ENCODE measurements around the gene RNF44. TPM values are rescaled to one million over a fixed set of nuclear protein-coding genes. Genes with fewer than 3 reads are reported as not detected.

RNF44 gene
- polyA plus RNA-seq, 4 donors = 13.5 to 56.9 (median 20.8) TPM

DNA sequence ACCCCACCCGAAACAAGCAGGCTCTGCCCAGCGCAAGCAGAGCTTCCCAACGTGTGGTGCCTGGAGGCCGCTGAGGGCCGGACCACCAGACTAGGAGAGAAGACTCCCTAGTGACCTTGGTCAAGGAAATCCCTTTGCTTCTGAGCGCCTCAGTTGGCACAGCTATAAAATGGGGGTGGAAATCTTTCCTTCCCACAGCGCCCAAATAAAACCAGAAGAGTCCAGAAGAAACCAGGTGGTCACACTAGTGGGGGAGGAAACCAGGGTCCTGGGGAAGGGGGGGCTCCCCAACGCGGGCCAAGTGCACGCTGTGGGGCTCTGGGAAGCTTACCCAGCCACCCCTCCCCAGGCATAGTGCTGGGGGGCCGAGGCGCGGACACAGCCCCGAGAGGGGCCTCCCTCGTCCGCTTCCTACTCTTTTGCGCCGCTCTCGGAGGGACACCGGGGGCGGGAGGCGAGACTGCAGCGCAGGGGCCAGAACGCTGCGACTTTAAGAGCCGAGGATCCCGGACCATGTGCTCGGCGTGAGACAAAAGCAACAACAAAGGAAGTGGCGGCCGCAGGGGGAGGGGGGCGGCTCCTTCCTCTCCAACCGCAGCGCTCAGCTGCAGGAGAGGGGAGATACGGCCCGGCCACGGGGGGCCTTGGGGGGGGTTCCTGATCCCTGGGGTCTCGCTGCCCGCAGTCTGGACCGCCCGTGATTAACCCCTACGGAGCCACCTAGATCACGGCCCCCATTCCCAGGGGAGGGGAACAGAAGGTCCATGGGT is 885 bp downstream of the RNF44 start:
- peak overlapping the region; percentile 38 to 84 (median 73) for H3K4me3 ChIP-seq (ENCODE audit: low read depth in 1 of 3, low read length in 3 of 3)
- no peak for FAIRE-seq
- H3K9me3 ChIP-seq (ENCODE audit: control insufficient read depth in 2 of 2, insufficient read depth in 1 of 2, low read depth in 1 of 2, low read length in 1 of 2) = no peaks in the 10 kb centered on the region
- DNase-seq = peak; percentile 80 to 86
- H3K36me3 ChIP-seq (ENCODE audit: control insufficient read depth in 3 of 3, insufficient read depth in 2 of 3, low read depth in 1 of 3, low read length in 3 of 3) = peaks cover 7 to 42% (median 8%) of the 10 kb centered on the region in 3 donors
- H3K27me3 ChIP-seq (ENCODE audit: control insufficient read depth in 3 of 3, insufficient read depth in 3 of 3, low read length in 3 of 3) = no peaks in the 10 kb centered on the region
- 0 to 1% (median 0%) methylated on average over 37 to 43 of the region's 43 CpGs for WGBS, 3 donors
- H3K4me1 ChIP-seq (ENCODE audit: control insufficient read depth in 3 of 3, insufficient read depth in 2 of 3, low read depth in 1 of 3, low read length in 2 of 3) = peaks cover 7 to 39% (median 15%) of the 10 kb centered on the region in 3 donors
- peak overlapping the region; percentile 86 to 95 (median 93) for H3K27ac ChIP-seq (ENCODE audit: low read depth in 1 of 3, low read length in 2 of 3)

- no peak for FAIRE-seq
- Histone ChIP-seq H3K4me3 (ENCODE audit: low read depth in 1 of 3, low read length in 3 of 3) (peak overlapping the region; percentile 38 to 84 (median 73)), H3K27ac (ENCODE audit: low read depth in 1 of 3, low read length in 2 of 3) (peak overlapping the region; percentile 86 to 95 (median 93)), H3K27me3 (ENCODE audit: control insufficient read depth in 3 of 3, insufficient read depth in 3 of 3, low read length in 3 of 3) (no peaks in the 10 kb centered on the region), H3K4me1 (ENCODE audit: control insufficient read depth in 3 of 3, insufficient read depth in 2 of 3, low read depth in 1 of 3, low read length in 2 of 3) (peaks cover 7 to 35% (median 15%) of the 10 kb centered on the region in 3 donors), H3K36me3 (ENCODE audit: control insufficient read depth in 3 of 3, insufficient read depth in 2 of 3, low read depth in 1 of 3, low read length in 3 of 3) (peaks cover 10 to 48% (median 13%) of the 10 kb centered on the region in 3 donors), H3K9me3 (ENCODE audit: control insufficient read depth in 2 of 2, insufficient read depth in 1 of 2, low read depth in 1 of 2, low read length in 1 of 2) (no peaks in the 10 kb centered on the region)
- 0 to 3% (median 0%) methylated on average over 9 of the region's 9 CpGs for WGBS, 3 donors
- DNase-seq = peak in 1 of 2 donors; percentile 56
Observed at GRCh38 chr5:176535664-176536131, 1.5 kb downstream of the RNF44 start.

GRCh38 chr5:176535101-176535663 is 2.0 kb downstream of the RNF44 start:
- FAIRE-seq (no peak), DNase-seq (peak; percentile 62 to 83)
- H3K36me3 ChIP-seq (ENCODE audit: control insufficient read depth in 3 of 3, insufficient read depth in 2 of 3, low read depth in 1 of 3, low read length in 3 of 3) = peaks cover 14 to 52% (median 15%) of the 10 kb centered on the region in 3 donors
- H3K9me3 ChIP-seq (ENCODE audit: control insufficient read depth in 2 of 2, insufficient read depth in 1 of 2, low read depth in 1 of 2, low read length in 1 of 2) = no peaks in the 10 kb centered on the region
- H3K27ac ChIP-seq (ENCODE audit: low read depth in 1 of 3, low read length in 2 of 3) = peak overlapping the region; percentile 86 to 95 (median 93)
- no peaks in the 10 kb centered on the region for H3K27me3 ChIP-seq (ENCODE audit: control insufficient read depth in 3 of 3, insufficient read depth in 3 of 3, low read length in 3 of 3)
- 8 to 27% (median 11%) methylated on average over 11 of the region's 11 CpGs for WGBS, 3 donors
- peaks cover 7 to 35% (median 15%) of the 10 kb centered on the region in 3 donors for H3K4me1 ChIP-seq (ENCODE audit: control insufficient read depth in 3 of 3, insufficient read depth in 2 of 3, low read depth in 1 of 3, low read length in 2 of 3)
- peak overlapping the region; percentile 38 to 84 (median 73) for H3K4me3 ChIP-seq (ENCODE audit: low read depth in 1 of 3, low read length in 3 of 3)

DNA sequence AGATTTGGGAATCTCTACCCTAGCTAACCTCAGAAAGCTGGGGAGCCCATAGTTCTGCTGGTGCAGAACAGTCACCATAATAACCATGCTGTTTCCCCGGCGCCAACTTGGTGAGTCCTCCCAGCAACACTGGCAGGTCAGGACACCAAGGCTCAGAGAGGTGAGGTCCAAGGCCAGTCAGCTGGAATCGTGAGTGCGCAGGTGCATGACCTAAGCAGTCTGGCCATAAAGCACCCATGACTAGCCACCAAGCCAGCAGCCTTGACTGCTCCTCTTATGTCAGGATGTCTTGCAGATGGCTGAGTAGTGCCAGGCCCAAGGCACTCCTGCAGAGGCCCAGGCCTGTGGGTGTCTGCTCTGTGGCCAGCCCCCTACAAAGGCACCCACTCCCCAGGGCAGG is 2.6 kb downstream of the RNF44 start:
- 11 to 45% (median 12%) methylated on average over 4 of the region's 4 CpGs for WGBS, 3 donors
- Histone ChIP-seq H3K4me1 (ENCODE audit: control insufficient read depth in 3 of 3, insufficient read depth in 2 of 3, low read depth in 1 of 3, low read length in 2 of 3) (peaks cover 7 to 35% (median 15%) of the 10 kb centered on the region in 3 donors), H3K27ac (ENCODE audit: low read depth in 1 of 3, low read length in 2 of 3) (peak overlapping the region; percentile 86 to 95 (median 93)), H3K27me3 (ENCODE audit: control insufficient read depth in 3 of 3, insufficient read depth in 3 of 3, low read length in 3 of 3) (no peaks in the 10 kb centered on the region), H3K9me3 (ENCODE audit: control insufficient read depth in 2 of 2, insufficient read depth in 1 of 2, low read depth in 1 of 2, low read length in 1 of 2) (no peaks in the 10 kb centered on the region), H3K36me3 (ENCODE audit: control insufficient read depth in 3 of 3, insufficient read depth in 2 of 3, low read depth in 1 of 3, low read length in 3 of 3) (peaks cover 15 to 55% (median 17%) of the 10 kb centered on the region in 3 donors), H3K4me3 (ENCODE audit: low read depth in 1 of 3, low read length in 3 of 3) (peak overlapping the region in 2 of 3 donors; percentile 6 to 84)
- FAIRE-seq = no peak
- peak; percentile 37 to 75 for DNase-seq

DNA sequence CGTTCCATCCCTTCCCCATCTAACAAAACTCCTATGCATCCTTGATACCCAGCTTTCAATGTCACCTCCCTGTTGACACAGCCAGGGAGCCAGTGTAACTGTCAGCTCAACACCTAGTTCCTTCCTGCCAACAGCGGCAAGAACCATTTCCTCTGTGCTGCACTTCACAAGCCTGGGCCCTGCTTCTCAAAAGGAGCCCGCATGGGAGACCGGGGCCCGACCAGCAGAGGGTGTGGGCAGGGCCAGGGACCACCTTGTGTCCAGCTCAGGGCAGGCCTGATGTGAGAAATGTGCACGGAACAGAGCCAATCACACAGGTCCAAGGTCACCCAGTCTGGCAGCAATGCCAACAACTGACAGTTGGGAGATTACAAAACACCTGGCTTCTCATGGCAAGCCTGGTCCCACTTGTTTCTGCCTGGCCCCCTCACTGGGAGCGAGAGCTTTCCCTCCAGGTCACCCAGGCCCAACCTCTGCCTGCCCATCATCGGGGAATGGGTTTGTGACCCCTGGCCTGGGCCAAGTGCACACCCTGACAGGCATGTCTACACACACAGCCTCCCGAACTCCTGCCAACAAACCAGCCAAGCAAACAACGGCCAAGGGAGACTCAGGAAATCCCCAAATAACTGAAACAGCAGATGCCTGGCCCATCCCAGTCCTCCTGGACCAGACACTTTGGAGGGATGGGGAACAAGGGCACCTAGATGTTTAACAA is 3.1 kb downstream of the RNF44 start:
- peaks cover 21 to 61% (median 22%) of the 10 kb centered on the region in 3 donors for H3K36me3 ChIP-seq (ENCODE audit: control insufficient read depth in 3 of 3, insufficient read depth in 2 of 3, low read depth in 1 of 3, low read length in 3 of 3)
- no peaks in the 10 kb centered on the region for H3K9me3 ChIP-seq (ENCODE audit: control insufficient read depth in 2 of 2, insufficient read depth in 1 of 2, low read depth in 1 of 2, low read length in 1 of 2)
- peak; percentile 50 to 78 for DNase-seq
- no peaks in the 10 kb centered on the region for H3K27me3 ChIP-seq (ENCODE audit: control insufficient read depth in 3 of 3, insufficient read depth in 3 of 3, low read length in 3 of 3)
- WGBS, 3 donors = 1 to 8% (median 3%) methylated on average over 10 of the region's 10 CpGs
- H3K27ac ChIP-seq (ENCODE audit: low read depth in 1 of 3, low read length in 2 of 3) = peak overlapping the region; percentile 86 to 95 (median 93)
- FAIRE-seq = no peak
- H3K4me1 ChIP-seq (ENCODE audit: control insufficient read depth in 3 of 3, insufficient read depth in 2 of 3, low read depth in 1 of 3, low read length in 2 of 3) = peaks cover 7 to 35% (median 15%) of the 10 kb centered on the region in 3 donors
- H3K4me3 ChIP-seq (ENCODE audit: low read depth in 1 of 3, low read length in 3 of 3) = peak overlapping the region in 2 of 3 donors; percentile 11 to 84

DNA sequence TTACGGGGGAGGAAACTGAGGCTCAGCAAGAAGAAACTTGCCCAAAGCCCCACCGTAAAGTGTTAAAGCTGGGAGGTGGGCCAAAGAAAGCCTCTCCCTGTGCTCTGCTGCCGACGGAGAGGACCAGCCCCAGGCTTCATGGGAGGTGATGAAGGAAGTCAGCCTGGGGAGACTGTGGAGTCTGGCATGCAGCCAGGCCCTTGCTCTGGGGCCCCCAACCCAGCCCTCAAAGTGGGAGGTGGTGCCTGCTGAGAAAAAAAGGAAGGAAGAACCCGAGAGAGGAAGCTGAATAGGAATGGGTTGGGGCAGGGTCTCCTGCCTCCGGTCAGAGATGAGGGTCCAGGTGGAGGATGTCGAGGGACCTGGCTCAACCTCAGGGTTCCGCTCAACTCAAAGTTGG is 3.8 kb downstream of the RNF44 start:
- Histone ChIP-seq H3K9me3 (ENCODE audit: control insufficient read depth in 2 of 2, insufficient read depth in 1 of 2, low read depth in 1 of 2, low read length in 1 of 2) (no peaks in the 10 kb centered on the region), H3K4me3 (ENCODE audit: low read depth in 1 of 3, low read length in 3 of 3) (peak overlapping the region in 1 of 3 donors; percentile 11), H3K27me3 (ENCODE audit: control insufficient read depth in 3 of 3, insufficient read depth in 3 of 3, low read length in 3 of 3) (no peaks in the 10 kb centered on the region), H3K4me1 (ENCODE audit: control insufficient read depth in 3 of 3, insufficient read depth in 2 of 3, low read depth in 1 of 3, low read length in 2 of 3) (peaks cover 7 to 34% (median 15%) of the 10 kb centered on the region in 3 donors), H3K36me3 (ENCODE audit: control insufficient read depth in 3 of 3, insufficient read depth in 2 of 3, low read depth in 1 of 3, low read length in 3 of 3) (peaks cover 23 to 68% (median 27%) of the 10 kb centered on the region in 3 donors), H3K27ac (ENCODE audit: low read depth in 1 of 3, low read length in 2 of 3) (peak overlapping the region; percentile 86 to 95 (median 93))
- FAIRE-seq (no peak), DNase-seq (peak in 1 of 2 donors; percentile 50)
- WGBS, 3 donors = 20% methylated on average over 8 of the region's 8 CpGs

DNA sequence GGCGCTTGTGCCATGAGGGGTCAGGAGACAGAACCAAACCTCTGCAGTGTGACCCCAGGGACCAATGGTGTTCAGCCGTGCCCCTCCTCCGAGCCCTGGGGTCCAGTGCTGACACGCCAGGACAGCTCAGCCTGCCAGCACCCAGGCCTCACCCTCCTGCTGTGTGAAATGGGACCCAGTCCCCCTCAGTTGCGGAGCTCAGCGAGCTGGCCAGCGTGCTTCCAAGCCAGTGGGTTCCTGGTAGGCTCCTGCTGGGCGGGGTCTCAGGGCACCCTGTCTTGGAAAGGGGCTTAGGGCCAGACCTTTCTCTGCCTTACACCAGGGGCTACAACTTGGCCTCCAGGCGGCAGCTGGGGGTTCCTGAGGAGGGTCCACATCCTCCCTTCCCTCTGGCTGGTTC is 4.4 kb downstream of the RNF44 start:
- no peak overlapping the region for H3K4me3 ChIP-seq (ENCODE audit: low read depth in 1 of 3, low read length in 3 of 3)
- peaks cover 7 to 30% (median 15%) of the 10 kb centered on the region in 3 donors for H3K4me1 ChIP-seq (ENCODE audit: control insufficient read depth in 3 of 3, insufficient read depth in 2 of 3, low read depth in 1 of 3, low read length in 2 of 3)
- no peaks in the 10 kb centered on the region for H3K9me3 ChIP-seq (ENCODE audit: control insufficient read depth in 2 of 2, insufficient read depth in 1 of 2, low read depth in 1 of 2, low read length in 1 of 2)
- peak overlapping the region in 1 of 3 donors; percentile 93 for H3K27ac ChIP-seq (ENCODE audit: low read depth in 1 of 3, low read length in 2 of 3)
- H3K36me3 ChIP-seq (ENCODE audit: control insufficient read depth in 3 of 3, insufficient read depth in 2 of 3, low read depth in 1 of 3, low read length in 3 of 3) = peaks cover 28 to 74% (median 31%) of the 10 kb centered on the region in 3 donors
- no peaks in the 10 kb centered on the region for H3K27me3 ChIP-seq (ENCODE audit: control insufficient read depth in 3 of 3, insufficient read depth in 3 of 3, low read length in 3 of 3)
- DNase-seq = no peak
- FAIRE-seq = no peak
- WGBS, 3 donors = 85 to 89% (median 87%) methylated on average over 8 to 9 of the region's 9 CpGs
